GM19468 (cell line): ENCODE measurements around the gene HMGA1.
"Not testable (repeated sequence)": the region's sequence is repeated elsewhere in the genome, so short reads cannot be mapped to it uniquely, and the experiment has no call there.

Source experiments
- ATAC-seq: cut with Tn5 transposase; IDR thresholded peaks from one replicate; pipeline ENCODE4 v1.9.1; 2021; ENCODE audit warnings: mild to moderate bottlenecking, moderate library complexity, moderate number of reproducible peaks; ENCODE audit not compliant: unreplicated experiment; ENCODE audit errors: extremely low read depth

The HMGA1 gene

GRCh38 chr6:34252395-34252794, 15.7 kb downstream of the HMGA1 start:
- not testable (repeated sequence) for ATAC-seq

GRCh38 chr6:34259529-34260069, 22.9 kb downstream of the HMGA1 start:
- no peak for ATAC-seq

GRCh38 chr6:34260576-34261267, 24.0 kb downstream of the HMGA1 start:
- ATAC-seq, result no peak

GRCh38 chr6:34263484-34263883, 26.8 kb downstream of the HMGA1 start:
- not testable (repeated sequence) for ATAC-seq

DNA sequence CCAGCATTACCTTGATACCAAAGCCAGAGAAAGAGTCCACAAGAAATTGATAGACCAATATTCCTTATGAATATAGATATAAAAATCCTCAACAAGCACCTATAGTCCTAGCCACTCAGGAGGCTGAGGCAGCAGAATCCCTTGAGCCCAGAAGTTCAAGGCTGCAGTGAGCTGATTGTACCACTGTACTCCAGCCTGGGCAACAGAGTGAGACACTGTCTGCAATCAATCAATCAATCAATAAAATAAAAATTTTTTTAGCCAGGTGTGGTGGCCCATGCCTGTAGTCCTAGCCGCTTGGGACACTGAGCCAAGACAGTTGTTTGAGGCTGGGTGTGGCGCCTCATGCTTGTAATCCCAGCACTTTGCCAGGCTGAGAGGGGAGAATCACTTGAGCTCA, 31.1 kb downstream of the HMGA1 start:
- no peak for ATAC-seq

DNA sequence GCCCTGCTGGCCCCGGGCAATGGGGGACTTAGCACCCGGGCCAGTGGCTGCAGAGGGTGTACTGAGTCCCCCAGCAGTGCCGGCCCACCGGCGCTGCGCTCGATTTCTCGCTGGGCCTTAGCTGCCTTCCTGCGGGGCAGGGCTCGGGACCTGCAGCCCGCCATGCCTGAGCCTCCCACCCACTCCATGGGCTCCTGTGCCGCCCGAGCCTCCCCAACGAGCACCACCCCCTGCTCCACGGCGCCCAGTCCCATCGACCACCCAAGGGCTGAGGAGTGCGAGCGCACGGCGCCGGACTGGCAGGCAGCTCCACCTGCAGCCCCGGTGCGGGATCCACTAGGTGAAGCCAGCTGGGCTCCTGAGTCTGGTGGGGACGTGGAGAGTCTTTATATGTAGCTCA, 32.5 kb downstream of the HMGA1 start:
- ATAC-seq, result not testable (repeated sequence)

GRCh38 chr6:34269658-34270341, 33.1 kb downstream of the HMGA1 start:
- not testable (repeated sequence) for ATAC-seq

DNA sequence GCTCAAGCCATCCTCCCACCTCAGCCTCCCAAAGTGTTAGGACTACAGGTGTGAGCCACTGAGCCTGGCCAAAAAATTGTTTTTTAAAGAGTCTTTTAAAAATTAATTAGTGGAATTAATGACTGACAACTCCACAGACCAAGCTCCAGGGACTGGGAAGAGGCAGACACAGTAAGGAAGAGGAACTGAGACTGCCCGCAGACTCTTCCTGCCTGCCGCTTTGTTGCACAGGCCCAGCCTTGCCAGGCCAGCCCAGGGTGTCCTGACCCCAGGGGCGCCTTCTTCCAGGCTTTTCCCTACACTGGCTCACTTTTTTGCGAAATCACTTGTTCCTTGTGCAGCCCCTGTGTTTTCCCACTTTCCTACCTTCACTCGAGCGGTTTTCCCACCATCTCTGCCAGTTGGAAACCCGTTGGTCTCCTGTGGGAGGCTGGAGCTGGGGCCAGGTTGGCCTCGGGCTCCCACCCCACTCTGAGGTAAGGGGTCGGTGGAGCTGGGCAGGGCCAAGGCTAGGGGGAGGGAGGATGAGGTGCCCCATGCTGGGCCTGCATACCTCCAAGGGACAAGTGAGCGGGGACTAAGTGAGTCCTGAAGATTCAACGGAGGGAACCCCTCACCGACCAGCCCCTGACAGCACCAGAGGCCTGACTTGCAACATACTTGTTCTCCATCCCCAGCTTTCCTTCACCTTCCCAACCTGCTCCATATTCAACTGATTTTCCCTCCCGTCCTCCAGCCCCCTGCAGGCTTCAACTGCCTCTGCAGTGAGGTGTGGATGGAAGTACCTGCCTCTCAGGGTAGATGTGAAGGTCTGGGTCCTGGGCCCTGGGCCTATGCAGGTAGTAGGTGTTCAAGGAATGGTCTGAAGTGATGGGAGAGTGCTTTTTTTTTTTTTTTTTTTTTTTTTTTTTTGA, 35.6 kb downstream of the HMGA1 start:
- ATAC-seq, result no peak

GRCh38 chr6:34273242-34273805, 36.7 kb downstream of the HMGA1 start:
- no peak for ATAC-seq

GRCh38 chr6:34274129-34274528, 37.5 kb downstream of the HMGA1 start:
- ATAC-seq, result no peak

DNA sequence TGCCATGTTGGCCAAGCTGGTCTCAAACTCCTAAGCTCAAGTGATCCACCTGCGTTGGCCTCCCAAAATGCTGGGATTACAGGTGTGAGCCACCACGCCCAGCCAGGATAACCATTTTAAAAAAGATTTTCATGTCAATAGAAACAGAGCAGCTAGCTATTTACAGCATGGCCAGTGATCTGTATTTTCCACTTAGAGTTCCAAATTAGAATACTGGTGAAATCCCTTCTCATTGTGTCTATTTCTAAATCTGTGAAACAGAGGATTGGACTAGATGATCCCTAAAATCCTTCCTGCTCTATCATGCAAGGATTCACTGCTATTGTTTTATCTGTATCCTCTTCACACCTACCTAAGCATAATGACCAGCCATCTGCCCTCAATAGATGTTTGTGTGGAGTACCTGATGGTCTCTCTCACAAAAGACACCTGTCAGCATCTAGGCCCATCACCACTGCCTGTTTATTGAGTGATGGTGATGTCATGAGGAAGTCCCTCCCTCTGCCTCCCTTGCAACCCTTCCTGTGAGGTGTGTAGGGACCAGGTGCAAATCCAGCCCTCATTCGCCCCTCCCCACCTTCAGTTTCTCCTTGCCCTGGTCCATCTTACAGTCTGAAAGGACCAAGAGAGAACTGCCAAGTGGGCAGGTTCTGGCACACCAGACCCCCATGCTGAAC, 38.6 kb downstream of the HMGA1 start:
- ATAC-seq, result no peak

GRCh38 chr6:34276191-34276590, 39.5 kb downstream of the HMGA1 start:
- ATAC-seq, result no peak

- no peak for ATAC-seq
Observed at GRCh38 chr6:34276881-34277762, 40.4 kb downstream of the HMGA1 start.

DNA sequence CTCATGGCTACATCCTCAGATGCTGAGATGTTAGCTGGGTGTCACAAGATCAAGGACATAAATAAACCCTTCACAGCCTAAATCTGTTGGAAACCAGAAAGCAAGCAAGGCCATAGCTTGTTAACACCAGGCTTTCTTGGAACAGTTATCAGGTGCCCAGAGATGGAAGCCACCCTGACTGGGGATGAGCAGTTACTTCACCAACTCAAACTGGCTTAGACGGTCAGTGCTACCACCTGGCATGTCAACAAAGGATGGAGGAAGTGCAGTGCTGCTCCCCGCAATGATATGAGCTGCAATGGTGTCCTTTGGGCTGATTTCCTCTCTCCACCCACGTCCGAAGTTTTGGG, 41.1 kb downstream of the HMGA1 start:
- no peak for ATAC-seq

DNA sequence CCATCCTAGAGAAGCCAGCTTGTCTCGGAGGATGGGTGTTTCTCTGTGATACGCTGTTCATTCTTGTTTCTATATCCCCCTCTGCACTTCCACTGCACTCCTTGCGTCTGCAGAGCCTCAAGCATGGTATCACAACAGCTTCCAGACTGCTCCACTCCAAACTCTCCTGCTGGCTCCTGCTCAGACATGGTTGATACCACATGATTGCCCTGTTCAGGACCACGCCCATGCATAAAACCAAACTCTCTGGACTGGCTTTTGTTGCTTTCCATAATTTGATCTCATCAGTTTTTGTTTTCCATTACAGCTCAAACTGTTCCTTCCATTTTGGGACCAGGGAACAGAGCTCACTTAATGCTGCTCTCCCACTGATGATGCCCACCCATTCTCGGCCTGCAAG, 42.2 kb downstream of the HMGA1 start:
- ATAC-seq, result no peak

GRCh38 chr6:34280216-34280615, 43.5 kb downstream of the HMGA1 start:
- ATAC-seq, result no peak

DNA sequence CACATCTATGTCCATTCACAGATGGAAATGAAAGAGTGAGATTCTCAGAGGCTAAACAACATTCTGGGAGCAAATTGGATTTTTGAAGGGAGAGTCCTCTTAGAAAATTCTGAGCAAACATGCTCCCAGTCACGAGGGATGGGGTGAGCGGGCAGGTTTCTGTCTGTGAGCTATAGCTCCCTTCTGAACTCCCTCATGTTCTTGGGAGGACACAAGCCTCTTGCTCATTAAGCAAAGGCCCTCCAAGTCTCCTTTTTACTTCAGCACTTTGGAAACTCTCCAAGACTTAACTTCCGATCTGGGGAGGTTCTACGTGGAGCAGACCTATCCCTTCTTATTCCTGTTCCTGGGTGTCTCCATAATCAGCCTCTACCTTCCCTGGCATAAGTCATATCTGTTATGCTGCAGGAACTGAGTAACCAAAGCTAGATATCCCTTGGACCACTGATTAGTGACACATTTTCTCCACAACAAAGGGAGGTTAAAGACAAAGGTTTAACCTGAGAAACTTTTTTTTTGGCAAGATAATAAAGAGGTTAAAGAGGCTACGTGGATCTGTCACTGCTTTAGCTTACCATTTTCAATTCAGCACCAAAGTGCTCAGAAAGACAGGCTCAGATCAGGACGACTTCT, 45.1 kb downstream of the HMGA1 start:
- ATAC-seq, result no peak
